ENCODE measurements around the gene ALPG. TPM values are rescaled to one million over a fixed set of nuclear protein-coding genes. Genes with fewer than 3 reads are reported as not detected.
A peak's percentile ranks its signal among the peaks of the same experiment; 100 is the strongest.
"Not testable (repeated sequence)": the region's sequence is repeated elsewhere in the genome, so short reads cannot be mapped to it uniquely, and the experiment has no call there.

The ALPG gene
- total RNA-seq, 1 donor from 2014 or later = not detected

GRCh38 chr2:232444409-232445148 lies 37.9 kb downstream of the ALPG start:
- peak in 1 of 3 experiments; percentile 35 for TF ChIP-seq CTCF (IDR thresholded peaks at IDR 0.05)

GRCh38 chr2:232445149-232445885 lies 38.7 kb downstream of the ALPG start:
- H3K36me3 ChIP-seq; H3K4me1 ChIP-seq; H3K27ac ChIP-seq; H3K27me3 ChIP-seq; intact Hi-C loops (cut with DNase I); H3K9me3 ChIP-seq; H3K4me3 ChIP-seq: not testable (repeated sequence)
- DNase-seq (ENCODE audit: low spot score in 2 of 2) = peak in 1 of 2 donors; percentile 50

More at GRCh38 chr2:232444409-232445148, 37.9 kb downstream of the ALPG start:
- intact Hi-C loops (cut with DNase I) = loop anchor here (5.0 kb wide), 1 partner anchor 537 kb away; no protein-coding TSS in a partner anchor
- Histone ChIP-seq H3K27ac (no peak overlapping the region), H3K4me3 (no peak overlapping the region), H3K27me3 (no peaks in the 10 kb centered on the region), H3K36me3 (no peaks in the 10 kb centered on the region), H3K4me1 (no peaks in the 10 kb centered on the region), H3K9me3 (no peaks in the 10 kb centered on the region)
- DNase-seq (ENCODE audit: low spot score in 2 of 2) = peak in 1 of 2 donors; percentile 58

- H3K36me3 ChIP-seq; H3K4me1 ChIP-seq; intact Hi-C loops (cut with DNase I); H3K4me3 ChIP-seq; H3K27me3 ChIP-seq; H3K9me3 ChIP-seq; H3K27ac ChIP-seq: not testable (repeated sequence)
- peak in 1 of 2 donors; percentile 54 for DNase-seq (ENCODE audit: low spot score in 2 of 2)
Observed at GRCh38 chr2:232446266-232446777, 39.7 kb downstream of the ALPG start.

- H3K4me3 ChIP-seq = no peak overlapping the region
- no peaks in the 10 kb centered on the region for H3K36me3 ChIP-seq
- no peaks in the 10 kb centered on the region for H3K9me3 ChIP-seq
- no peak overlapping the region for H3K27ac ChIP-seq
- no peak for DNase-seq (ENCODE audit: low spot score in 2 of 2)
- H3K4me1 ChIP-seq = no peaks in the 10 kb centered on the region
- no peak for TF ChIP-seq CTCF (IDR thresholded peaks at IDR 0.05)
- intact Hi-C loops (cut with DNase I) = no loop called here
- H3K27me3 ChIP-seq = no peaks in the 10 kb centered on the region
Observed at GRCh38 chr2:232447091-232447620, 40.5 kb downstream of the ALPG start.

GRCh38 chr2:232447638-232448303 lies 41.1 kb downstream of the ALPG start:
- Histone ChIP-seq H3K4me3 (no peak overlapping the region), H3K36me3 (no peaks in the 10 kb centered on the region), H3K27me3 (no peaks in the 10 kb centered on the region), H3K9me3 (no peaks in the 10 kb centered on the region), H3K4me1 (no peaks in the 10 kb centered on the region), H3K27ac (no peak overlapping the region)
- peak in 1 of 2 donors; percentile 59 for DNase-seq (ENCODE audit: low spot score in 2 of 2)
- intact Hi-C loops (cut with DNase I) = no loop called here
- no peak for TF ChIP-seq CTCF (IDR thresholded peaks at IDR 0.05)

GRCh38 chr2:232448304-232448690 lies 41.7 kb downstream of the ALPG start:
- TF ChIP-seq CTCF (IDR thresholded peaks at IDR 0.05) = no peak
- H3K9me3 ChIP-seq = no peaks in the 10 kb centered on the region
- no peaks in the 10 kb centered on the region for H3K4me1 ChIP-seq
- no peak overlapping the region for H3K27ac ChIP-seq
- intact Hi-C loops (cut with DNase I) = no loop called here
- H3K36me3 ChIP-seq = no peaks in the 10 kb centered on the region
- no peak overlapping the region for H3K4me3 ChIP-seq
- no peaks in the 10 kb centered on the region for H3K27me3 ChIP-seq
- no peak for DNase-seq (ENCODE audit: low spot score in 2 of 2)

All from ascending aorta (tissue), 2 donors.